GM19452 (cell line): ENCODE results near the gene MORN5.

Experiments used
- ATAC-seq: cut with Tn5 transposase; IDR thresholded peaks from one replicate; pipeline ENCODE4 v1.9.1; 2021; ENCODE audit not compliant: unreplicated experiment

Gene MORN5

DNA sequence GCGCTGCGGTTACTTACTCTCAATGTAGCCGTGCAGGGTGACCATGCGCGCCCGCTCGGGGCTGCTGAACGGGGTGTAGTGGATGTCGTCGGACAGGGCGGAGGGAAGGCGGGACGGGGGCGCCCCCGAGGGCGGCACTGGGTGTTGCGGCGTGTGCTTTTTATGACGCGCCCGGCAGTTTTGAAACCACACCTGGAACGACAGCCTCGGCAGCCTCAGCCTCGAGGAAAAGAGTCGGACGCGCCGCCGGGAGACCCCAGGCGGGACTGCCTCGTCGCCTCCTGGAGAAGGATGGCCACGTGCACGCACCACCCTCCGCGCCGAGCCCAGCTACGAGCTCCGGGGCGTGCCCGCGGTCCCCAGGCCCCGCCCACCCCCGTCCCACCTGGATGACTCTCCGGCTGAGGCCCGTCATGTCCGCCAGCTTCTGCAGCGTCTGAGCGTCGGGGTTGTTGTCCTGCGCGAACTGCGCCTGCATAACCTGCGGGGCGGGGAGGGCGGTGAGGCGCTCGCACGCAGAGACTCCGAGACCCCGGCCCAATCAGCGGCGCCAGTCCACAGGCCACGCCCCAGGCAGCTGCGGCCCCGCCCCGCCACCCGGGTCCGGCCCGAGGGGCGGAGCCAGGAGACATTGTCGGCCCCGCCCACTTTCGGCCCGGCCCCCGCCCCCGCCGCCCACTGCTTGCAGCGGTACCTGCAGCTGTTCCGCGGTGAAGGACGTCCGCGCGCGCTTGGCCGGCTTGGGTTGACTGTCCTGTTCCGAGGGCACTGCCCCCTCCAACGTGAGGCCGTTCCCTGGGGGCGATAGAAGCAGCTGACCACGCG, 54.1 kb downstream of the MORN5 start:
- no peak for ATAC-seq

- ATAC-seq = no peak
Measured at GRCh38 chr9:122214507-122214906, 54.8 kb downstream of the MORN5 start.

DNA sequence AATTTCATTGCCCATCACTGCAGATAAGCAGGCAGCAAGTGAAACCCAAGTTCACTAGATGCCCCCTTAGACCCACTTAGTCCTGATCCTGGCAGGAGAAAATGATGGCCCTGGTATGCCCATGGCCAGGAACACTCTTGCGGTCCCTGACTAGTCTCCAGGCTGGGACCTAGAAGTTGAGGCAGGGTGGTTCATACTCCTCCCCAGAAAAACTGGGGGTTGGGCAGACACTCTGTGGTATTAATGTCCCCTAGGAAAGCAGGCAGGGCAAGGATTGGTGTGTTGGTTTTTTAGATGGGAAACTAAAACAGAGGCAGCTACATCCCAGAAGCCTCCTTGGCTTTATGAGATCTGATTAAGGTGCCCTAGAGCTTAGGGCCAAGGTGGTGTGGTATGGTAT, 56.0 kb downstream of the MORN5 start:
- ATAC-seq = no peak

- ATAC-seq = no peak
Measured at GRCh38 chr9:122216138-122216797, 56.6 kb downstream of the MORN5 start.

- ATAC-seq = no peak
Measured at GRCh38 chr9:122216798-122217418, 57.2 kb downstream of the MORN5 start.

DNA sequence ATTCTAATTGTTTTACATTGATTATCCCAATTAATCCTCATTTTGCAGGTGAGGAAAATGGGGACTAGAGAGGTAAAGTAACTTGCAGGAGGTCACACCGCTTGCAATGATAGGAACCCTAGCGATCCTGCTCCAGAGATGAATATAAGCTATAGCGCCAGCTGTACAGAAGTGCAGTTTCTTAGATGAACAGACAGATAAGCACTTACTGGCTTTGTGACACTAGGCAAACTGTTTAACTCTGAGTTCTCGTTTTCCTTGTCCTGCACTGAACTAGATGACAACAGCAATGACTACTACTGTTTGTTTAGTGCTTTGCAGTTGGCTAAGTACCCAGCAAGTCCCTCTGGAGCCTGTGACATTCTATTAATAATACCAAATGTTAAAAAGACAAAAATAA, 57.9 kb downstream of the MORN5 start:
- no peak for ATAC-seq

DNA sequence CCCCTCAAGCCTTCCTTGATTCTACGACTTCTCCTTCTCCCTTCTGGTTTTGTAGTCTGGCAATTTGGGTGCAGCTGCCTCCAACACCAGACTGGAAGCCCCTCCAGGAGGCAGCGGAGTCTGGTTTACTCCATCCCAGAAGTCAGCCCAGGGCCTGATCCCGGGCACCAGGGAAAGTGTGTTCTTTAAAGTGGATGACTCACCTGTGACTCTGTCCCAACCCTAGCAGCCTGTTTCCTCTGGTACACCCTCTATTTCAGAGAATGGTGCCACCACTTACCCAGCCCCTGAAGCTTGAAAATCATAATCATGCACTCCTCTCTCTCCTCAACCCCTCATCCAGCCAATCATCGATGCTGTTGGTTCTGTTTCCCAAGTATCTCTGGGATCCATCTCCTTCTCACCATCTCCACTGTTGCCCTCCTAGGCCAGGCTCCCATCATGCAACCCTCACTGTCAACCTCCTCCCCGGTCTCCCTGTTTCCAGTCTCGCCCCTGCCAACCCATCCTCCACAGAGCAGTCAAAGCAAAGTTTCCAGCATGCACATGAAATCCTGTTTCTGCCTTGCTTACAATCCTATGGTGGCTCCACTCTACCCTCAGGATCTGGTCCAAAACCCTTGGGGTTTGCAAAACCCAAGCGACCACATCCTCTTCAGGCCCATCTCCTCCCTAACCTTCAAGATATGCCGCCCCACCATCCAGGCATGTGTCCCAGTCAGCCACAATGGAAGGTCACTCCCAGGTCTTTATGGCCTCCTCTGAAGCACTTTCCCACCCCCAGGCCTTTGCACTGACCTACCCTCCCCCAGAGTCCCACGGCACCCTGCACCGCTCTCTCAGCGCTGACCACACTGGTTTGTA, 58.6 kb downstream of the MORN5 start:
- ATAC-seq = no peak

DNA sequence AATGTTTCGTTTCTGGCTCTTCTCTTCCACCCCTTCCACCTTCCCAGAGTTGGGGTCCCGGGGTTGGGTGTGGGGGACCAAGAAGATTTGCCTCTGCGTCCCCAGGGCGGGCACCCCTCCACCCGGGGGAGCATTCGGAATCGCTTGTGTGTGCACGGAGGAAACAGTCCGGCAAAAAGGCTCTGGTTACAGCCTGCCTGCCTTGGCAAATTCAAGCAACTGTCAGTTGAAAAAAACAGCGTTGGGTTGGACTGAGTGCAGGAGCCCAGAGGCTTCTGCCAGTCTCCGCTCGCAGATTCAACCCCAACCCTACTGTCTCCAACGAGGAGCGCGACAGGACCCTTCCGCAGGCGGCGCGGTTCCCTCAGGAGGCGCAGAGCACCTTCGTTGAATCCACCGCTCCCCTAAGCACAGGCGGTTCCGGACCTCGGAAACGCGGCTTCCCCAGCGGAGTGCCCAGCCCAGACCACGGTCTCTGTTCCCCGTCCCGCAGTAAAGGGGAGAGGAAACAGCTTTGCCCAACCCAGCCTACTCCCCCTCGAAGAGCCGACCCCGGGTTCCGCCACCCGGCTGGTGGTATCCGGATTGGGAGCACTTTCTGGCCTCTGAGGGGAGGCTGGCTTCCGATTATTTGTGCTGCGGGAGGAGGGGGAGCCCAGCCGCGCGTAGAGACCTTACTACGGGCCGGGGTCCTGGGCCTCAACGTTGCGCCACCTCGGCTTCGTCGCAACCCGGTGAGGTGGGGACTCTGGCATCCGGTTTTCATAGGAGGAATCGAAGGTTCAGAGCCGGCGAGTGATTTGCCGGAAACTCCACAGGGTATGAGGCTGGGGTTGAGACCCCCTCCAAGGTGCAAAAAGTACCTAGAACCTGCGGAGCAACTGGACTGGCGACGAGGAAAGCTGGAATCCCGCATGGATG, 59.5 kb downstream of the MORN5 start:
- ATAC-seq = no peak

GRCh38 chr9:122219856-122220672, 60.4 kb downstream of the MORN5 start:
- ATAC-seq = no peak

GRCh38 chr9:122220673-122221182, 61.0 kb downstream of the MORN5 start:
- no peak for ATAC-seq

- ATAC-seq = no peak
Measured at GRCh38 chr9:122221183-122221811, 61.6 kb downstream of the MORN5 start.

GRCh38 chr9:122222791-122223190, 63.1 kb downstream of the MORN5 start:
- ATAC-seq = no peak

- no peak for ATAC-seq
Measured at GRCh38 chr9:122223435-122223834, 63.7 kb downstream of the MORN5 start.

GRCh38 chr9:122225312-122226141, 65.8 kb downstream of the MORN5 start:
- ATAC-seq = no peak

DNA sequence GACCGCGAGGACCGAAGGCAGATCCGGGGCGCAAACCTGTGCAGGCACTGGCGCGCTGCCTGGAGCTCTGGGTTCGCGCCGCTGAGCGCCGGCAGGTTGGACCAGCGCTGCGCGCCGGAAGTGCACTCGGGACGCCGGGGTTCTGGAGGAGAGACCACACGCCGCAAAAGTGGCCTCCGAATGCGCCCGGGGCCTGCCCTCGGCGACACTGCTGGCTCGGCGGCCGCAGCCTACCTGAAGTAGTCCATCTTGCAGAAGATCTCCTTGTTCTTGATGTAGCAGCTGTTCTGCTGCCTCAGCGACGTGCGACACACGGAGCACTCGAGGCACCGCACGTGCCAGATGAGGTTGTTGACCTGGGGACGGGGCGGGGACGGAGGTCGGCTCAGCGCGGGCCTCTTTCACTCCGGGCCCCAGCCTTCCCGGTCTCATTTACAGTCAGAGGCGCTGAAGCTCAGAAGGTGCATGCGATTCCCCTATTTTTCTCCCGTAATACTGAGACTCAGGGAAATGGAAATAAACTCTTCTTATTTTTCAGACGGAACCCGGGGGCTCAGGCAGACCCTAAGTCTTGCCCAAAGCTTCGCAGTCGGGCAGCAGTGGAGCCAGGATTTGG, 66.5 kb downstream of the MORN5 start:
- ATAC-seq = no peak

DNA sequence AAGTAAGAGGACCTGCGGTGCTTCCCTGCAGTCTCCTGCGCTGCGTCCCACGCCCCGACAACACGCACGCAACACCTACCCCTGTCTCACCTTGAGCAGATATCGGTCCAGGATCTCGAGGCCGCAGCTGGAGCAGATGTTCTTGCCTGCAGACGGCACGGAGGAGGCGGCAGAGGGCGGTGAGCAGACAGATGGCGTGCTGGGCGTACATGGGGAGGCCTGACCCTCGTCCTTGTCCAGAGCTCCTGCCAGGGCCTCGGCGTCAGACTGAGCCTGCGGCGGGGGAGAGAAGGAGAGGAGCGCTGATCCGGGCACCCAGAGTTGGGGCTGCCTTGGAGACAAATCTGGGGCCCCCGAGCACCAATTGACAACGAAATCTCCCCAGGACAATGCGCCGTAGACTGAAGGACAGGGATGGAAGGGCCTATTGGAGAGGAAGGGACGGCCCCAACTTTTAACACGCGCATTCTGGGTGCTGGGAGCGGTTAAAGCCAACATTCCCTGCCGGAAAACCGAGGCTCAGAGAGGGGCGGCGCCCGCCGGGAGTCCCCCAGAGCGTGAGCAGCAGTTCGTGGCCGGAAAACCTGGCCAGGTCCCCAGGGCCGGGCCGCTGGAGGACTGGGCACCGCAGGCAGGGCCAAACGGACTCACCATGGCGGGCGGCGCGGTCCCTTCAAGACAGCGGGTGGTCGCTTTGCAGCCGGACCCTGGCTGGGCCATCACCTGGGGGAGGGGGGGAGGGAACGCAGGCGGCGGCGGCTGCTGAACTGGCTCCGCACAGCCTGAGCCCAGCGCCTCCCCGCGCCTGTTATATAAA, 67.3 kb downstream of the MORN5 start:
- ATAC-seq = no peak

DNA sequence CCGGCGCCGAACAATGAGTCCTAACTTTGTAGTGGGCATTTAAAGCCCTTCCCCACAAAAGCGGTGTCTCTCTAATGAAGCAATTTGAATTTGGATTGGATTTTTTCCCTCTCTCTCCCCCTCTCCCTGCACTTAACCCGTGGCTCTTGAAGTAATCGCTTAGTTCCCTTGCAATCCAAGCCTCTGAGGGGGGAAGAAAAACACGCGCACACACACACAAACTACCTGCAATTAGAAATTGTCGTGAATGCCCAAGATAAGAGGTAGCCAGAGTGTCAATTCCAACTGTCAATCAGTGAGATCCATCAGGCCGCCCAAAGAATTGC, 67.8 kb downstream of the MORN5 start:
- no peak for ATAC-seq
